ENCODE measurements around the gene SLC9B2.

The SLC9B2 gene, protein sequence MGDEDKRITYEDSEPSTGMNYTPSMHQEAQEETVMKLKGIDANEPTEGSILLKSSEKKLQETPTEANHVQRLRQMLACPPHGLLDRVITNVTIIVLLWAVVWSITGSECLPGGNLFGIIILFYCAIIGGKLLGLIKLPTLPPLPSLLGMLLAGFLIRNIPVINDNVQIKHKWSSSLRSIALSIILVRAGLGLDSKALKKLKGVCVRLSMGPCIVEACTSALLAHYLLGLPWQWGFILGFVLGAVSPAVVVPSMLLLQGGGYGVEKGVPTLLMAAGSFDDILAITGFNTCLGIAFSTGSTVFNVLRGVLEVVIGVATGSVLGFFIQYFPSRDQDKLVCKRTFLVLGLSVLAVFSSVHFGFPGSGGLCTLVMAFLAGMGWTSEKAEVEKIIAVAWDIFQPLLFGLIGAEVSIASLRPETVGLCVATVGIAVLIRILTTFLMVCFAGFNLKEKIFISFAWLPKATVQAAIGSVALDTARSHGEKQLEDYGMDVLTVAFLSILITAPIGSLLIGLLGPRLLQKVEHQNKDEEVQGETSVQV

DNA sequence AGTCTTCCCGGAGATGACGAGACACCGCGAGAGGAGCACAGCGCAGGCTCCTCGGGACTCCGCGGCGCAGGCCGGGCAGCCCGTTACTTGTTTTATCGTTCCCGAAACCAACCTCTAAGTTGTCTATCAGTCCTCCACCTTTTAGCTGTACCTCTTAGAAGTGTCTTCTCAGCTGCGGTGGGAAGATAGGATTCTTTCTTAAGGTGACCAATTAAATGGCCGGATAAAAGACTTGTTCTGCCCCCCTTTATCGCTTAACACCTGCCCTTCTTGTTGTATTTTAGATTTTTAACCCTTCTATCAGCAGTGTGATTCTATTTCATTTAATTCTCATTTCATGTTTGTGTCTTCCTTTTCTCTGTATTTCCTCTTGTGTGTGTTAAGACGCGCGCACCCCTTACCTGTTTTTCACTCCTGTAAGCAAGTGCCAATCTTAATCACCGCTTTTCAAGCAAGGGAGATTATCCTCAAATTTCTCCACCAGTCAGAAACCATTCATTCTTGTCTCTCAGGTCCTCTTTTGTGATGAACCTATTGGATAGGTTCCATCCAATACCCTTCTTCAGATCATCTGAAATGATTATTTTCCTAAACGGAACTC lies at the start of gene SLC9B2:
TSS of gene SLC9B2 (minus strand) at position 15 of the 601 bp plus-strand sequence. CDS start 9,211 bp downstream, outside the sequence.
- no peak for DNase-seq

DNA sequence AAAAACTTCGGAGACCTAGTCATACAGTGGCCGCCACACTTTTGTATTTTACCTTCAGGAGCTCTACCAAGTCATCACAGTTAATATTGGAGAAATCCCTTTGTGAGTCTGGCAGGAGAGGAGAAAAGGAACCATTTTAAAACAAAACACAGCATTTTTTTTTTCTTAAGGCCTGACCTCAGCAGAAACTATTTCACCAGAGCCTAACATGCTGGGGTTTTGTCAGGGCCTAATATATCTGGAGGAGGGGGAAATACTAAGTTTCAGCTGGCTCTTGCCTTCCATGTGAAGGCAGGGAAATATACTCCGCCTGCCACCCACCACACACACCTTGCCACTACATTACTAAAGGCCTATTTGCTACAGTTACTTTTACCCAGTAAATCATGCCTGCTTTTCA lies 49.6 kb upstream of the SLC9B2 start:
- no peak for DNase-seq

- no peak for DNase-seq
These were observed 46.6 kb upstream of the SLC9B2 start for GRCh38 chr4:103123114-103123513.

- DNase-seq = no peak
These were observed 41.6 kb upstream of the SLC9B2 start for GRCh38 chr4:103118166-103118565.

DNA sequence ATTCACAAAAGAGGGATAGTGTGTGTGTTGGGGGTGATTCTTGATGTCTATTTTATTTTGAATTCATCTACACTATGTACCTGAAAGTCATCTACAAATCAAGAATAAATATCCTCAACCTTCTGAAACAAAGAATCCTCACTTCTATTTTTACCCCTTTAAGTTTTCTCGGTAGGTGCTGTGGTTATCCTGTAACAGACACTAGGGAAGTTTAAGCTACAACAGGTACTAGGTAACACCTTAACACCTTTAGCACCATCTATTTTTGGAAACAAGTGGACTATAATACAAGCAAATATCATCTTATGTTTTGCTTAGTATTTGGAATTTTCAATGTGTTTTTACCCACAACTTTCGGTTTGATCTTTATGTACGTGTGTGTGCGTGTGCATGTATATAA lies 35.0 kb upstream of the SLC9B2 start:
- no peak for DNase-seq

GRCh38 chr4:103108542-103108941 lies 32.0 kb upstream of the SLC9B2 start:
- DNase-seq = no peak

GRCh38 chr4:103105558-103106356 lies 29.2 kb upstream of the SLC9B2 start:
- DNase-seq = no peak

- no peak for DNase-seq
These were observed 28.3 kb upstream of the SLC9B2 start for GRCh38 chr4:103104886-103105285.

GRCh38 chr4:103100691-103101090 lies 24.1 kb upstream of the SLC9B2 start:
- DNase-seq = no peak

DNA sequence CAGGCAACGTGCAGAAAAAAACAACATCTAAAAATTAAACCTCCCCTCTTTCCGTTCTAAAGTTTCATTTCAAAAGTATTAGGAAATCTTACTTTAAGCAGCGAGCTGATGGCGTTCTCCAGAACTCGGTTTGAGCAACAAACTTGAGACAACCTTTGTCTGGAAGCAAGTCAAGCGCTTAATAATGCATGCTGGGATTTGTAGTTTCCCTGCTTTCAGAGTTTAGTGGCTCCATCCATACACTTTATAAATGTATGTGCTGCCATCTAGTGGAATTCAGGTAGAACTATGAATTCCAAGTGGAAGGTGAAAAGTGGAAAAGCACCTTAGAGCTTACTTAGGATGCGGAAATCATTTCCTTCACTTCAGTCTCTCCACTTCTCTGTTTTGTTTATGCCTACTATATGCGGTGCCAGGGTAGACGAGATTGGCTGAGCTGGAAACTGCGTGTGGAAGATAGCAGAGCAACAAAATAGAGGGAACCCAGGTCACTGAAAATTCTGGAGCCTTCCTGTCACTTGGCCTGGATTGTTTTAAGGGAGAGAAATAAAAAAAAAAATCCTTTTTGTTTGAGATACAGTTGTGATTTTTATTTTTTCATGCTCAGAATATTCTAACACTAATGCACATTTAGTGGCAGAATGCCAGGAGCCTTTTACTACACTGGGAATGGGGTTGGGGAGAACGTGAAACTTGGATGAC lies 23.3 kb upstream of the SLC9B2 start, which contains the start of gene BDH2:
TSS of gene BDH2 (minus strand) at position 144 of the 702 bp plus-strand sequence. CDS start 3,580 bp downstream, outside the sequence.
- DNase-seq = peak; percentile 74 to 81

DNA sequence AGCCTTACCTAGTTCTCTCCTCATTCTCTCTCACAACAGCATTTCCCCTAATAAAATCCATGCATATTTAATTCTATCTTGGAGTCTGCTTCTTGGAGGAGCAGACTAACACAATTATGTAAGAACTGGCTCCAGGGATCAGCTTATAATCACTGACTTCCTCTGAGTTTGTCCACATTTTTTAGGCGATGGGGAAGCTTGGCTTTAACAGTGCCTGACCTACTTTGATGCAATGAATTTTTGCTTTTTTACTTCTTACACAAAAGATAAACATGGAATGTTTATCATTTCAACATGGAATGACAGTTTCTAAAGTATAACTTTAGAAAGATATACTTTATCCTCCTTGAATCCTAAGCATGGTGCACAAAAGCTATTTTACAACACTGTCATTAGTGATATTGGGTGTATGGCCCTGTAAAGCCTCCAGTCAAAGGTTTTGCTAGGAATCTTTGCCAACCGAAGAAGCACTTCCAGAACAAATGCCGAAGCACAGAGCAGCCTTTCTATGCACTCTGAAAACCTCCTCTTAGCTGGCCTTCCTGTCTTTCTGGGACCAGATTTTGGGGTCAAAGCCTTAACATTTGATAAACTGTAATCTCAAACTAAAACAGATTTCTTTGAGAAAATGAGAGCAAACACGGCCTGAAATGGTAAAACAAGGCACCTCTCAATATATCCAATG lies 22.3 kb upstream of the SLC9B2 start:
- no peak for DNase-seq

GRCh38 chr4:103098341-103098740 lies 21.8 kb upstream of the SLC9B2 start:
- no peak for DNase-seq

DNA sequence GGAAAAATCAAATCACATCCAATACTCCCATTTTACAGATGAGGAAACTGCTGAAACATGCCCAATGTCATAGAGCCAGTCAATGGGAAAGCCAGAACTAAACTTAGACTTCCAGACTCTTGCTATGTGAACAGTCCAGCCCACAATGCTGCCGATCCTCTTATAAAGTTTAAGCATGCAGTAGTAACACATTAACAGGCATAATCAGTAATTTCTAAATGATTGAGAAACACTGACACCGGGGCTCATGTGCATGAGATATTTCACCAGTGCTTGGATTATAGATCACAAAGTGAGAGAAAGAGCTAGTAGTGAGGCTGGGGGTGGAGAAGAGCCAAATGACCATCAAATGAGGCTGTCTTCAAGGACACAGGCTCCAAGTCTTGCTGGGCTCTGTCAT lies 20.6 kb upstream of the SLC9B2 start:
- DNase-seq = no peak

GRCh38 chr4:103095080-103095479 lies 18.5 kb upstream of the SLC9B2 start:
- DNase-seq = no peak

- no peak for DNase-seq
These were observed 15.7 kb upstream of the SLC9B2 start for GRCh38 chr4:103092245-103092644.

- DNase-seq = peak; percentile 49 to 60
These were observed 15.2 kb upstream of the SLC9B2 start for GRCh38 chr4:103091601-103092223.

- no peak for DNase-seq
These were observed 12.9 kb upstream of the SLC9B2 start for GRCh38 chr4:103089481-103089880.

GRCh38 chr4:103086551-103086950 lies 10.0 kb upstream of the SLC9B2 start:
- DNase-seq = no peak

DNA sequence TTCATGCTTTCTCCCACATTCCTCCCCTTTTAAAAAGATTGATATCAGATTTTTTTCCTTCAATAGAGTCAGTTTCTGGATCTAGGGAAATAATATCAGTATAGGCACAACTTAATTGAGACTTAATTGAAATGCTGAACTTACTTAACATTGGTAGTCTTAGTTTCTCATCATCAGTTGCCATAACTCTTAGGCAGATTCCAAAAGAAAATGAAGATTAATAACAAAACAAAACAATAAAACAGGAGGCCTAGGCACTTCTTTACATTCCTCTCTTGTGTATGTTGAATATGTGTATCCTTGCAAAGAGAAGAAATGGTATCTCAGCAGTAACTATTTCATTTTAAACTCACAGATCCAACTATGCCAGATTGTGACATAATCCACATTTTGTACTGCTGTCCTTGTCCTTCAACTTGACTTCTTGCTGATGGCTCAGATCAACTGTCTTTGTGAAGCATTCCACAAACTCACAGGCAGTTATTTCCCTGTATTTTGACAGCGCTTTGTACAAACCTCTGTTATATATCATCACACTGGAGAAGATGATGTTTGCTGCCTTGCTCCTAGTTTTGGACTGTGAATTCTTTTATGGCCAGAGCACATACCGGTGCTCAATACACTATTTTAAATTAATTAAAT lies 9.1 kb upstream of the SLC9B2 start:
- DNase-seq = no peak

GRCh38 chr4:103079621-103080020 lies 3.1 kb upstream of the SLC9B2 start:
- DNase-seq = no peak
